WTC11 (cell line): Measurements from ENCODE around the gene MAP4K4. TPM values are rescaled to one million over a fixed set of nuclear protein-coding genes. Genes with fewer than 3 reads are reported as not detected.

Experiments
- ATAC-seq: fragments of 200-7000 bp; cut with Tn5 transposase; 2 replicates; pipeline ENCODE4 v1.10.0; 2021; ENCODE audit warnings: mild to moderate bottlenecking, moderate library complexity
- CTCF ChIA-PET: fragments of 300-600 bp; sonication (Branson Sonifier 250); formaldehyde crosslinking; loops from one replicate; lab custom pipeline; 2021; ENCODE audit warnings: antibody characterized with exemption; lab: Charles Lee
- POLR2A ChIA-PET: fragments of 350-600 bp; sonication (Branson Sonifier 250); formaldehyde crosslinking; loops from one replicate; lab custom pipeline; 2021; ENCODE audit warnings: antibody characterized with exemption; lab: Charles Lee
- DNase-seq: peaks from one replicate; pipeline ENCODE4 v3.0.0; 2021; ENCODE audit warnings: low spot score
- H3K27ac Mint-ChIP-seq: 2 replicates; pipeline ENCODE4 v1.8.0; 2021; ENCODE audit warnings: mixed read lengths
- H3K27me3 Mint-ChIP-seq: 2 replicates; pipeline ENCODE4 v1.8.0; 2021; ENCODE audit warnings: low read depth, mild to moderate bottlenecking, moderate library complexity, mixed read lengths
- H3K36me3 Mint-ChIP-seq: 2 replicates; pipeline ENCODE4 v1.8.0; 2021; ENCODE audit warnings: mixed read lengths
- H3K4me1 Mint-ChIP-seq: 2 replicates; pipeline ENCODE4 v1.8.0; 2022; ENCODE audit warnings: mixed read lengths
- H3K4me3 Mint-ChIP-seq: 2 replicates; pipeline ENCODE4 v1.8.0; 2021; ENCODE audit warnings: mild to moderate bottlenecking, moderate library complexity, mixed read lengths
- H3K9me3 Mint-ChIP-seq: 2 replicates; pipeline ENCODE4 v1.8.0; 2021; ENCODE audit warnings: mixed read lengths
- EMX1 ChIP-seq: fragments of 250-450 bp; sonication (Bioruptor Pico); IDR thresholded peaks from 2 replicates; pipeline ENCODE4 v1.8.0; 2021; ENCODE audit warnings: mild to moderate bottlenecking
- GRHL2 ChIP-seq: fragments of 250-450 bp; sonication (Bioruptor Pico); IDR thresholded peaks from 2 replicates; pipeline ENCODE4 v1.8.0; 2022; ENCODE audit warnings: mild to moderate bottlenecking, moderate library complexity; ENCODE audit not compliant: insufficient replicate concordance, severe bottlenecking
- HMGA2 ChIP-seq: fragments of 250-450 bp; sonication (Bioruptor Pico); IDR thresholded peaks from 2 replicates; pipeline ENCODE4 v1.4.0; 2021; ENCODE audit warnings: mild to moderate bottlenecking, moderate library complexity
- JAZF1 ChIP-seq: fragments of 250-450 bp; sonication (Bioruptor Pico); IDR thresholded peaks from 2 replicates; pipeline ENCODE4 v1.9.0; 2021; ENCODE audit warnings: moderate library complexity, mild to moderate bottlenecking, inconsistent platforms
- NR1H2 ChIP-seq: sonication (generic); formaldehyde crosslinking; IDR thresholded peaks from 2 replicates; pipeline ENCODE4 v1.9.0; 2021; ENCODE audit warnings: mild to moderate bottlenecking, moderate library complexity, missing genetic modification reagents
- OVOL2 ChIP-seq: fragments of 250-450 bp; sonication (Bioruptor Pico); IDR thresholded peaks from 2 replicates; pipeline ENCODE4 v1.9.0; 2021; ENCODE audit warnings: mild to moderate bottlenecking, borderline replicate concordance
- PRRX2 ChIP-seq: fragments of 250-450 bp; sonication (Bioruptor Pico); IDR thresholded peaks from 2 replicates; pipeline ENCODE4 v1.8.0; 2021; ENCODE audit warnings: mild to moderate bottlenecking
- RORB ChIP-seq: fragments of 250-450 bp; sonication (Bioruptor Pico); IDR thresholded peaks from 2 replicates; pipeline ENCODE4 v1.9.0; 2021; ENCODE audit warnings: mild to moderate bottlenecking
- SMAD3 ChIP-seq: sonication (generic); formaldehyde crosslinking; IDR thresholded peaks from 2 replicates; pipeline ENCODE4 v1.8.0; 2022; ENCODE audit warnings: missing genetic modification reagents, mild to moderate bottlenecking, borderline replicate concordance
- TCF7 ChIP-seq: sonication (generic); formaldehyde crosslinking; IDR thresholded peaks from 2 replicates; pipeline ENCODE4 v1.8.0; 2022; ENCODE audit warnings: mild to moderate bottlenecking, low read depth, missing genetic modification reagents, moderate library complexity
- TEAD4 ChIP-seq: sonication (generic); formaldehyde crosslinking; IDR thresholded peaks from 2 replicates; pipeline ENCODE4 v1.8.0; 2022; ENCODE audit warnings: mild to moderate bottlenecking, missing genetic modification reagents
- ZNF121 ChIP-seq: sonication (generic); formaldehyde crosslinking; IDR thresholded peaks from 2 replicates; pipeline ENCODE4 v1.8.0; 2023; ENCODE audit warnings: missing genetic modification reagents
- ZNF263 ChIP-seq: sonication (generic); formaldehyde crosslinking; IDR thresholded peaks from 2 replicates; pipeline ENCODE4 v1.8.1; 2022; ENCODE audit warnings: low read depth, mild to moderate bottlenecking, moderate library complexity, missing genetic modification reagents
- ZNF396 ChIP-seq: fragments of 250-450 bp; sonication (Bioruptor Pico); IDR thresholded peaks from 2 replicates; pipeline ENCODE4 v1.8.0; 2021; ENCODE audit warnings: mild to moderate bottlenecking, moderate library complexity, borderline replicate concordance
- ZNF671 ChIP-seq: fragments of 250-450 bp; sonication (Bioruptor Pico); IDR thresholded peaks from 2 replicates; pipeline ENCODE4 v1.8.0; 2021; ENCODE audit warnings: mild to moderate bottlenecking
- total RNA-seq: library from RNA; stranded (reverse); gene quantifications from 3 replicates; pipeline ENCODE4 v1.2.3, GENCODE V29; 2021
- TF ChIP-seq, protein P1 (sequence below): sonication (generic); formaldehyde crosslinking; IDR thresholded peaks from 2 replicates; pipeline ENCODE4 v1.8.1; 2023; ENCODE audit warnings: mild to moderate bottlenecking, missing genetic modification reagents
- TF ChIP-seq, protein P2 (sequence below): sonication (generic); formaldehyde crosslinking; IDR thresholded peaks from 2 replicates; pipeline ENCODE4 v1.8.1; 2022; ENCODE audit warnings: low read depth, mild to moderate bottlenecking, moderate library complexity, missing genetic modification reagents, borderline replicate concordance
- TF ChIP-seq, protein P3 (sequence below): fragments of 250-450 bp; sonication (Bioruptor Pico); IDR thresholded peaks from 2 replicates; pipeline ENCODE4 v1.9.0; 2021; ENCODE audit warnings: mild to moderate bottlenecking
- TF ChIP-seq, protein P4 (sequence below): fragments of 250-450 bp; sonication (Bioruptor Pico); IDR thresholded peaks from 2 replicates; pipeline ENCODE4 v1.9.0; 2021; ENCODE audit warnings: moderate library complexity, mild to moderate bottlenecking, inconsistent platforms, borderline replicate concordance
- TF ChIP-seq, protein P5 (sequence below): sonication (generic); formaldehyde crosslinking; IDR thresholded peaks from 2 replicates; pipeline ENCODE4 v1.8.0; 2023; ENCODE audit warnings: missing genetic modification reagents, mild to moderate bottlenecking, borderline replicate concordance
- TF ChIP-seq, protein P6 (sequence below): sonication (generic); formaldehyde crosslinking; conservative IDR thresholded peaks from 2 replicates; pipeline ENCODE4 v1.8.1; 2022; ENCODE audit warnings: mild to moderate bottlenecking, missing genetic modification reagents
- TF ChIP-seq, protein P7 (sequence below): sonication (generic); formaldehyde crosslinking; IDR thresholded peaks from 2 replicates; pipeline ENCODE4 v1.8.1; 2023; ENCODE audit warnings: mild to moderate bottlenecking, missing genetic modification reagents, moderate library complexity
- TF ChIP-seq, protein P8 (sequence below): fragments of 250-450 bp; sonication (Bioruptor Pico); IDR thresholded peaks from 2 replicates; pipeline ENCODE4 v1.9.0; 2021; ENCODE audit warnings: mild to moderate bottlenecking

Gene MAP4K4
- total RNA-seq, 1 experiment from 2014 or later: 112 TPM

DNA sequence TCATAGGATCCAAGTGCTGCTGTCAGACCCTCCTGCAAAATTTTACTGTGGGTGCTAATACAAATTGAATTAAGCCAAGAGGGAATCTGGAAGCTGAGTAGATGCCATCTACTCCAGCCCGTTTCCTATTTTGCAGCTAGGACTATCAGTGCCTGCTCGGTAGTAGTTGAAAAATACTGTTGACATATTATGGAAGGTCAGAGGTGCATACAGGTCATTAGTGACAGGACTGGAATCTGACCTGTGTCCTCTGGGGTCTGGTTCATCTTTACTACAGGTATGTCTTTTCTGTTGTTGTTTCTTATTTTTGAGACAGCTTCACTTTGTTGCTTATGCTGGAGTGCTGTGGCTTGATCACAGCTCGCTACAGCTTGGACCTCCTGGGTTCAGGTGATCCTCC, 58.8 kb downstream of the MAP4K4 start:
- no peak for ATAC-seq
- Mint-ChIP-seq H3K36me3 (peaks cover 8% of the 10 kb centered on the region), H3K4me3 (no peak overlapping the region), H3K9me3 (peaks cover 8% of the 10 kb centered on the region)
- CTCF ChIA-PET: interaction anchor here (0.9 to 2.0 kb wide), 3 partner anchors 11 to 75 kb away, joined by 3 to 5 read pairs (median 5); no protein-coding TSS in a partner anchor
- no peak for TF ChIP-seq TCF7 (CRISPR knock-in tag)
- TF ChIP-seq HMGA2 (CRISPR knock-in tag): no peak
- TF ChIP-seq ZNF396 (CRISPR knock-in tag): no peak
- no peak for TF ChIP-seq OVOL2 (CRISPR knock-in tag)
- TF ChIP-seq, protein P1, sequence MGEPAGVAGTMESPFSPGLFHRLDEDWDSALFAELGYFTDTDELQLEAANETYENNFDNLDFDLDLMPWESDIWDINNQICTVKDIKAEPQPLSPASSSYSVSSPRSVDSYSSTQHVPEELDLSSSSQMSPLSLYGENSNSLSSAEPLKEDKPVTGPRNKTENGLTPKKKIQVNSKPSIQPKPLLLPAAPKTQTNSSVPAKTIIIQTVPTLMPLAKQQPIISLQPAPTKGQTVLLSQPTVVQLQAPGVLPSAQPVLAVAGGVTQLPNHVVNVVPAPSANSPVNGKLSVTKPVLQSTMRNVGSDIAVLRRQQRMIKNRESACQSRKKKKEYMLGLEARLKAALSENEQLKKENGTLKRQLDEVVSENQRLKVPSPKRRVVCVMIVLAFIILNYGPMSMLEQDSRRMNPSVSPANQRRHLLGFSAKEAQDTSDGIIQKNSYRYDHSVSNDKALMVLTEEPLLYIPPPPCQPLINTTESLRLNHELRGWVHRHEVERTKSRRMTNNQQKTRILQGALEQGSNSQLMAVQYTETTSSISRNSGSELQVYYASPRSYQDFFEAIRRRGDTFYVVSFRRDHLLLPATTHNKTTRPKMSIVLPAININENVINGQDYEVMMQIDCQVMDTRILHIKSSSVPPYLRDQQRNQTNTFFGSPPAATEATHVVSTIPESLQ (CRISPR knock-in tag): no peak
- no peak for TF ChIP-seq ZNF671
- no peak for TF ChIP-seq JAZF1 (CRISPR knock-in tag)
- no peak for TF ChIP-seq RORB (CRISPR knock-in tag)
- TF ChIP-seq, protein P2, sequence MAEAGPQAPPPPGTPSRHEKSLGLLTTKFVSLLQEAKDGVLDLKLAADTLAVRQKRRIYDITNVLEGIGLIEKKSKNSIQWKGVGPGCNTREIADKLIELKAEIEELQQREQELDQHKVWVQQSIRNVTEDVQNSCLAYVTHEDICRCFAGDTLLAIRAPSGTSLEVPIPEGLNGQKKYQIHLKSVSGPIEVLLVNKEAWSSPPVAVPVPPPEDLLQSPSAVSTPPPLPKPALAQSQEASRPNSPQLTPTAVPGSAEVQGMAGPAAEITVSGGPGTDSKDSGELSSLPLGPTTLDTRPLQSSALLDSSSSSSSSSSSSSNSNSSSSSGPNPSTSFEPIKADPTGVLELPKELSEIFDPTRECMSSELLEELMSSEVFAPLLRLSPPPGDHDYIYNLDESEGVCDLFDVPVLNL (CRISPR knock-in tag): no peak
- TF ChIP-seq, all 79 proteins: peak for 0
- POLR2A ChIA-PET: interaction anchor here (0.5 kb wide), 1 partner anchor 10 kb away, joined by 3 read pairs; no protein-coding TSS in a partner anchor
- peaks cover 64% of the 10 kb centered on the region for H3K4me1 Mint-ChIP-seq
- no peaks in the 10 kb centered on the region for H3K27me3 Mint-ChIP-seq
- no peak for DNase-seq
- H3K27ac Mint-ChIP-seq: 0 out of 2 replicates have a peak overlapping the region, but pooled peaks have one; percentile 11

DNA sequence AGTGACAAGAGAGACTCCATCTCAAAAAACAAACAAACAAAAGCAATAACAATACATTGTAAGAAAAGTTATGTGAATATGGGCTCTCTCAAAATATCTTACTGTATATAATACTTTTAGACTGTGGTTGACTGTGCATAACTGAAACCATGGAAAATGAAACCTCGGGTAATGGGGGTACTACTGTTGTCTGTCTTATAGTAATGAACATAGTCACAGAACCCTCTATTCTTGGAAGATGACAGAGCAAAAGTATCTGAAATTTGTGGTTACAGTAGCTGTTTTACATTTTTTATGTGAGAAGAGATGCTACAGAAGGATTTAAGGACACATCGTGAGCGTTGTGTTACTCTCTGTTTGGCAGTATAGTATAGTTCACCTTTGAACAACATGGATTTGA, 60.5 kb downstream of the MAP4K4 start:
- peaks cover 8% of the 10 kb centered on the region for H3K9me3 Mint-ChIP-seq
- no peaks in the 10 kb centered on the region for H3K27me3 Mint-ChIP-seq
- ATAC-seq (no peak), DNase-seq (no peak)
- ChIA-PET CTCF (no interaction called here), POLR2A (no interaction called here)
- peaks cover 8% of the 10 kb centered on the region for H3K36me3 Mint-ChIP-seq
- no peak overlapping the region for H3K27ac Mint-ChIP-seq
- H3K4me1 Mint-ChIP-seq: peaks cover 62% of the 10 kb centered on the region
- no peak overlapping the region for H3K4me3 Mint-ChIP-seq
- TF ChIP-seq EMX1 (no peak), SMAD3 (CRISPR knock-in tag) (no peak), GRHL2 (CRISPR knock-in tag) (no peak), PRRX2 (CRISPR knock-in tag) (no peak), JAZF1 (CRISPR knock-in tag) (no peak), TEAD4 (no peak), NR1H2 (no peak), OVOL2 (CRISPR knock-in tag) (no peak), ZNF121 (CRISPR knock-in tag) (no peak), ZNF263 (no peak)
- TF ChIP-seq, protein P3, sequence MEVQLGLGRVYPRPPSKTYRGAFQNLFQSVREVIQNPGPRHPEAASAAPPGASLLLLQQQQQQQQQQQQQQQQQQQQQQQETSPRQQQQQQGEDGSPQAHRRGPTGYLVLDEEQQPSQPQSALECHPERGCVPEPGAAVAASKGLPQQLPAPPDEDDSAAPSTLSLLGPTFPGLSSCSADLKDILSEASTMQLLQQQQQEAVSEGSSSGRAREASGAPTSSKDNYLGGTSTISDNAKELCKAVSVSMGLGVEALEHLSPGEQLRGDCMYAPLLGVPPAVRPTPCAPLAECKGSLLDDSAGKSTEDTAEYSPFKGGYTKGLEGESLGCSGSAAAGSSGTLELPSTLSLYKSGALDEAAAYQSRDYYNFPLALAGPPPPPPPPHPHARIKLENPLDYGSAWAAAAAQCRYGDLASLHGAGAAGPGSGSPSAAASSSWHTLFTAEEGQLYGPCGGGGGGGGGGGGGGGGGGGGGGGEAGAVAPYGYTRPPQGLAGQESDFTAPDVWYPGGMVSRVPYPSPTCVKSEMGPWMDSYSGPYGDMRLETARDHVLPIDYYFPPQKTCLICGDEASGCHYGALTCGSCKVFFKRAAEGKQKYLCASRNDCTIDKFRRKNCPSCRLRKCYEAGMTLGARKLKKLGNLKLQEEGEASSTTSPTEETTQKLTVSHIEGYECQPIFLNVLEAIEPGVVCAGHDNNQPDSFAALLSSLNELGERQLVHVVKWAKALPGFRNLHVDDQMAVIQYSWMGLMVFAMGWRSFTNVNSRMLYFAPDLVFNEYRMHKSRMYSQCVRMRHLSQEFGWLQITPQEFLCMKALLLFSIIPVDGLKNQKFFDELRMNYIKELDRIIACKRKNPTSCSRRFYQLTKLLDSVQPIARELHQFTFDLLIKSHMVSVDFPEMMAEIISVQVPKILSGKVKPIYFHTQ (CRISPR knock-in tag): no peak
- TF ChIP-seq, protein P4, sequence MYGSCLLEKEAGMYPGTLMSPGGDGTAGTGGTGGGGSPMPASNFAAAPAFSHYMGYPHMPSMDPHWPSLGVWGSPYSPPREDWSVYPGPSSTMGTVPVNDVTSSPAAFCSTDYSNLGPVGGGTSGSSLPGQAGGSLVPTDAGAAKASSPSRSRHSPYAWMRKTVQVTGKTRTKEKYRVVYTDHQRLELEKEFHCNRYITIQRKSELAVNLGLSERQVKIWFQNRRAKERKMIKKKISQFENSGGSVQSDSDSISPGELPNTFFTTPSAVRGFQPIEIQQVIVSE (CRISPR knock-in tag): no peak
- TF ChIP-seq, protein P5, sequence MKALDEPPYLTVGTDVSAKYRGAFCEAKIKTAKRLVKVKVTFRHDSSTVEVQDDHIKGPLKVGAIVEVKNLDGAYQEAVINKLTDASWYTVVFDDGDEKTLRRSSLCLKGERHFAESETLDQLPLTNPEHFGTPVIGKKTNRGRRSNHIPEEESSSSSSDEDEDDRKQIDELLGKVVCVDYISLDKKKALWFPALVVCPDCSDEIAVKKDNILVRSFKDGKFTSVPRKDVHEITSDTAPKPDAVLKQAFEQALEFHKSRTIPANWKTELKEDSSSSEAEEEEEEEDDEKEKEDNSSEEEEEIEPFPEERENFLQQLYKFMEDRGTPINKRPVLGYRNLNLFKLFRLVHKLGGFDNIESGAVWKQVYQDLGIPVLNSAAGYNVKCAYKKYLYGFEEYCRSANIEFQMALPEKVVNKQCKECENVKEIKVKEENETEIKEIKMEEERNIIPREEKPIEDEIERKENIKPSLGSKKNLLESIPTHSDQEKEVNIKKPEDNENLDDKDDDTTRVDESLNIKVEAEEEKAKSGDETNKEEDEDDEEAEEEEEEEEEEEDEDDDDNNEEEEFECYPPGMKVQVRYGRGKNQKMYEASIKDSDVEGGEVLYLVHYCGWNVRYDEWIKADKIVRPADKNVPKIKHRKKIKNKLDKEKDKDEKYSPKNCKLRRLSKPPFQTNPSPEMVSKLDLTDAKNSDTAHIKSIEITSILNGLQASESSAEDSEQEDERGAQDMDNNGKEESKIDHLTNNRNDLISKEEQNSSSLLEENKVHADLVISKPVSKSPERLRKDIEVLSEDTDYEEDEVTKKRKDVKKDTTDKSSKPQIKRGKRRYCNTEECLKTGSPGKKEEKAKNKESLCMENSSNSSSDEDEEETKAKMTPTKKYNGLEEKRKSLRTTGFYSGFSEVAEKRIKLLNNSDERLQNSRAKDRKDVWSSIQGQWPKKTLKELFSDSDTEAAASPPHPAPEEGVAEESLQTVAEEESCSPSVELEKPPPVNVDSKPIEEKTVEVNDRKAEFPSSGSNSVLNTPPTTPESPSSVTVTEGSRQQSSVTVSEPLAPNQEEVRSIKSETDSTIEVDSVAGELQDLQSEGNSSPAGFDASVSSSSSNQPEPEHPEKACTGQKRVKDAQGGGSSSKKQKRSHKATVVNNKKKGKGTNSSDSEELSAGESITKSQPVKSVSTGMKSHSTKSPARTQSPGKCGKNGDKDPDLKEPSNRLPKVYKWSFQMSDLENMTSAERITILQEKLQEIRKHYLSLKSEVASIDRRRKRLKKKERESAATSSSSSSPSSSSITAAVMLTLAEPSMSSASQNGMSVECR (CRISPR knock-in tag): no peak
- TF ChIP-seq, protein P6, sequence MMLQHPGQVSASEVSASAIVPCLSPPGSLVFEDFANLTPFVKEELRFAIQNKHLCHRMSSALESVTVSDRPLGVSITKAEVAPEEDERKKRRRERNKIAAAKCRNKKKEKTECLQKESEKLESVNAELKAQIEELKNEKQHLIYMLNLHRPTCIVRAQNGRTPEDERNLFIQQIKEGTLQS (CRISPR knock-in tag): no peak
- TF ChIP-seq, protein P7, sequence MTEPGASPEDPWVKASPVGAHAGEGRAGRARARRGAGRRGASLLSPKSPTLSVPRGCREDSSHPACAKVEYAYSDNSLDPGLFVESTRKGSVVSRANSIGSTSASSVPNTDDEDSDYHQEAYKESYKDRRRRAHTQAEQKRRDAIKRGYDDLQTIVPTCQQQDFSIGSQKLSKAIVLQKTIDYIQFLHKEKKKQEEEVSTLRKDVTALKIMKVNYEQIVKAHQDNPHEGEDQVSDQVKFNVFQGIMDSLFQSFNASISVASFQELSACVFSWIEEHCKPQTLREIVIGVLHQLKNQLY (CRISPR knock-in tag): no peak
- TF ChIP-seq, protein P8, sequence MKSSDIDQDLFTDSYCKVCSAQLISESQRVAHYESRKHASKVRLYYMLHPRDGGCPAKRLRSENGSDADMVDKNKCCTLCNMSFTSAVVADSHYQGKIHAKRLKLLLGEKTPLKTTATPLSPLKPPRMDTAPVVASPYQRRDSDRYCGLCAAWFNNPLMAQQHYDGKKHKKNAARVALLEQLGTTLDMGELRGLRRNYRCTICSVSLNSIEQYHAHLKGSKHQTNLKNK: no peak
